HUDEP-2 (cell line): ENCODE measurements around the gene TBXAS1.

Experiments used
- DNase-seq, 76 experiments: peaks; one replicate each; lab custom pipeline; 2025; ENCODE audit not compliant: unreplicated experiment in 76 of 76; lab: John Stamatoyannopoulos, UW

The TBXAS1 gene

DNA sequence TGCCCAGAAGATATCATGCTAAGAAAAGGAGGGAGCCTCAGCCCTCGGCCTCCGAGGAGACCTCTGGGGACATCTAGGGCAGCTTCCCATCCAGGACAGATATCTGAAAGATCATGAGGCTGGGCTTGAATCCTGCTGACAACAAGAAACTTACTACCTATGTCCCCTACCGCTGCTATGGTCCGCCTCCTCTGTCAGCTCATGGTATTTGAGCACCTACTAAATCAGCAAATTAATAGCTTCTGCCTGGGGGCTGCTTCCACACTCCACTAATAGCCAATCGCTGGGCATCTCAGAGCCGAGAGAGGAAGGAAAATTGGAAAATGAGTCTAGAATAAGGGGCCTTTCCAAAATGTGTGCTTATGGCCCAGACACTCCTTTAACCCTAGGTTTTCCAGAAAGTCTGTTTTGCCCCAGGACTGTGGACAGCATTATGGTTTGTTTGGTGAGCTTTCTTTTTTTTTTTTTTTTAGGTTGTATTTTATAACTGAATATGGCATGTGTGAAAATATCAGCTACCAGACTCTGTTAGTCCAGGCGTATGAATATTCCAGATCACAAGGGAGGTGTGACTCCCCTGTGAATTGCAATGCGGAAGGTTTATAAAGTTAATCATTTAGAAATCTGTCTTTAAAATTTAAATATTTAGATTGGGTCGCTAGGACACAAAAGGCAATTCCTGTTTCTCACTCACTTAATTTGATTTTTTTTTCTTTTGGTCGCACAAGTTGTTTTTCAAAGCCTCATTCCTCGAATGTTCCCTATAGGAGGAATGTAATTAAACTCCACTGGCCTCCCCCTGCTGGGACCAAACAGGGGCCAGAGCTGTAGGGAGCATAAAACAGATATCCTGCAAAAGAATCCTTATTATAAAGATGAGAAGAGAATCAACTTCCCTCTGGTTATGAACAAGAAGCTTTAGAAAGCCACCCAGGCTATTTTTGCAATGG lies 144.3 kb downstream of the TBXAS1 start:
- no peak for DNase-seq

DNA sequence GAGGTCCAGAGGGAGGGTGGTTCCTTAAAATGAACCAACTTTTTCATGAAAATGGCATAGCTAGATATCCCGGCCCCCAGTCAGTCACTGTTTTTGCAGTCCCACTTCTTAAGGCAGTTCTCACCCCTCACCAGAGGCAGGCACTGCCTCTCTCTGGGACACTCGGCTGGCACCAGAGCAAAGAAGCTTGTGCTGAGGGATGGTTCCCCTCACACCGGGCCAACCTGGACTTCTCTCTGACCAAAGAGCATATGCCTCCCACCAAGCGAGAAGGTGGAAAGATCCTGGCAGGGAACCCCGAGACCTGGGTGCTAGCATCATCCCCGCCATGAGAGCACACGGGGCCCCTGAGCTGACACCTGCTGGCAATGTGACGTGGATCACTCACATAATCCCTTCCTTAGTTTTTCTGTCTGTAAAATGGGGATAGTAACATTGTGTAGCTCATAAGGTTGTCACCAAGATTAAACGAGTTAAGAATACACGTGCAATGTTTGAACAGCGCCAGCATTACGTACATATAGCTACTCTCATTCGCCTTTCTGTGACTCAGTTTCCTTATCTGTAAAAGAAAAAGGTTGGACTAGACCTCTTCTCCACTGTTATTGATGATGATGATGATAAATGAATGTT lies 145.2 kb downstream of the TBXAS1 start:
- DNase-seq = no peak

- no peak for DNase-seq
These were observed 147.2 kb downstream of the TBXAS1 start for GRCh38 chr7:139976055-139976837.

DNA sequence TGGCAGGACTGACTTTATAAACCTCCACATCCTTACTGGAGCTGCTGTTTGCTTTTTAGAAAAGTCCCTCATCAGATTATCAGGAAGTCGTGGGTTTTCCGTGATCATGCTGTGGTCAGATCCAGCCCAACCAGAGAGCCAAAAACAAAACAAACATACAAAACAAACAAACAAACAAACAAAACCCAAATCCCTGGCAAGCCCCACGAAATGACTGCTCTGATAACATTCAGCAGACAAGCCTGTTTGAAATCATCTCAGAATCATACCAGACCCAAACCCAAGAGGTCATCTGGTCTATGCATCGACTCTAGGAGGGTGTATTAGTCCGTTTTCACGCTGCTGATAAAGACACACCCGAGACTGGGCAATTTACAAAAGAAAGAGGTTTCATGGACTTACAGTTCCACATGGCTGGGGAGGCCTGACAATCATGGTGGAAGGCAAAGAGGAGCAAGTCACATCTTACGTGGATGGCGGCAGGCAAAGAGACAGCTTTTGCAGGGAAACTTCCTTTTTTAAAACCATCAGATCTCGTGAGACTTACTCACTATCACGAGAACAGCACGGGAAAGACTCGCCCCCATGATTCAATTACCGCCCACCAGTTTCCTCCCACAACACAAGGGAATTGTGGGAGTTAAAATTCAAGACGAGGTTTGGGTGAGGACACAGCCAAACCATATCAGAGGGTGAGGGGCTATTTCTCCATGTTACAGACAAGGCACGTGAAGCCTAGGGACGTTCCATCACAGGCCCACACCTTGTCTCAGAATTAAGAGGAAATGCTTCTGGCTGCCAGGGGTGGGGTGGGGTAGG lies 148.0 kb downstream of the TBXAS1 start:
- no peak for DNase-seq

- no peak for DNase-seq
These were observed 152.4 kb downstream of the TBXAS1 start for GRCh38 chr7:139981511-139981895.

DNA sequence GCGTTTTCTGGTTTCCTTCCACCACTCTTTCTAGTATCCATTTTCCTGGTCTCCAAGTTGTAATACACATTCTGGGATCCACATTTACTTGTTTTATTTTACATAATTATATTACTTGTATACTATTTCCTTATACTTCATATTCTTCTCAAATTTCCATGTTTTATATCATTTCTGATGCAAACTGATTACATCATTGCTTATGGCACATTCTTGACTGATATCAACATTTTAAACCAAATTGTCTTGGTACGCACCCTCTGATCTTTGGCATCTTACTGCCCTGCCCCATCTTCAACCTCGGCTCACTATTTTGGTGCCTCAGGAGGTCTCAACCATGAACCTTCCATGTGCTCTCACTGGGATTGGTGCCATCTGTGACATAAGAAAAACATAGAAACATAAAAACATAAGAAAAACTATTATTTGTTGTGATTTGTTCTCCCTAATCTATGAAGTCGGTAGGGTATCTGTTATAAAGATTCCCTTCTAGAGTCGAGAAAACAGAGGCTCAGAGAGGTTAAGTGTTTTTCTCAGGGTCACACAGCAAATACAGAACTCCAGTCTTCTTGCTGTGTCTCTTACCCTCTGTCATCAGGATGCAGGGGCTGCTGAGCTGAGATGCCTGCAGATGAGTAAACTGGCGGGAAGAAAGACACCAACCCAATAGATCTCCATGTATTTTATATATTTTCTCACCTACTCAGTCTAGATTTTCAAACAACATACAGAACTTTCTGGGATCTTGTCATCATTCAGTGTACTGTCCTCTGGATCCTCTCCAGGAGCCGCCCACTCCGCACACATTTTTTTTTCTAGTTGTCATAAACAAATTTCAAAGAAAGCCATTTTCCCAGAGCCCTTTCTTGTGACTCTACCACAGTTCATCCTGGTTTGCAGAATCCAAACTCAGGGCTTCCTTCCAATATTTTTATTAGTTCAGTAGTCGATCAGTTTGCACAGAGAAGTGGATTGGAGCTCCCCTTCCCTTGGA lies 154.2 kb downstream of the TBXAS1 start:
- DNase-seq = no peak

GRCh38 chr7:139984642-139985539 lies 155.8 kb downstream of the TBXAS1 start:
- no peak for DNase-seq

GRCh38 chr7:139985811-139986210 lies 156.7 kb downstream of the TBXAS1 start:
- DNase-seq = no peak

DNA sequence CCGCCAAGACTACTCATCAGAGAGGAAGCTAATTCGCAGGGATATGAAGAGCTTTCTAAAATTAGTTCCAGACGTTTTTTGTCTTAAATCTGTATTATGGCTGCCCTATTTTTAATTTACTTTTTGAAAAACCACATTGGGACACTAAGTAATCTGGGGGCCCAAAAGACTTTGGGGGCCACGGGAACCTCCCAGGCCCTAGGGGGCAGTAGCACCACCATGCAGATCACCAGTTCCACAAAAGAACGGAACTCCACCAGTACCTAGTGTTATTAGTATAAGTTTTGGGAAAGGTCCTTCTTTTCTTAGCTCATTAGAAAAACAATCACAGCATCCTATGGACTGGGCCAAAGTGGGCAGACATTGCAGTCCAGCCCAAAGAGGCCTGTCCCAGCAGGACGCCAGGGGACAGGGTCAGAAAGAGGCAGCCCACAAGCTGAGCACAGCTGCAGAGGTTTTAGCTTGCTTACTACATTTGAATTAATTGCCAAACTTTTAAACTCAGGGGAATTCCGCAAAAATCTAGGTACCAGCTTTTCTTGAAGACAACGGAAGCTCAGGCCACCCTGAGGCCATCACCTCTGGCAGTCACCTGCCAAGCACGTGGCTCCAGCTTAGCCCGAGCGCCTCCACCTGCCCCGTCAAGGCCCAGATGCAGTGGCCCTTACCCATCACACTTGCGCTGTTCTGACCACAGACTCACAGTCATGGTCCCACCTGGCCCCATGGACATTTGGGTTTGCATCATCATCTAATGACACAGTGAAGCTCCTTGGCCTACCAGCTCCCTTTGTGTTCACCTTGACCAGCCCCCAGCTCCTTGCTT lies 158.8 kb downstream of the TBXAS1 start:
- DNase-seq = no peak

- no peak for DNase-seq
These were observed 160.5 kb downstream of the TBXAS1 start for GRCh38 chr7:139989366-139990141.

DNA sequence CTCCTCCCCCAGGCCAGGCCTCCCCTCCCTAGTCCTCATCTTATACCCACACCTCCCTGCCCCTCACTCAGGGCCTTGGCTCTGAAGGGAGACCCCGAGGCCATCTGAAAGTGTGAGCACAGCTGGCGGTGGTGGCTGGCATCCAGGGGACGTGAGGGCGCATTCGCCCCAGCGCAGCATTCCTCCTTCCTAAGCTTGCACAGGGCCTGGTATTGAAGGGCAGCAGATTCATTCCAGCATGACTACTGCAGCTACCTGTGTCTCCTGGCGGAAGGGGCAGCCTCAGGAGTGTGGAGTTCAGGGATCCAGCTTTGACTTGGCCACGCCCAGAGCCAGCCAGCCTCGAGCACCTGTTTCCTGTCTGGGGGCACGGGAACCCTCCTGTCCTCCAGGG lies 161.1 kb downstream of the TBXAS1 start:
- no peak for DNase-seq

GRCh38 chr7:139990571-139991268 lies 161.7 kb downstream of the TBXAS1 start:
- DNase-seq = no peak

GRCh38 chr7:139991269-139991666 lies 162.2 kb downstream of the TBXAS1 start:
- DNase-seq = no peak

- DNase-seq = no peak
These were observed 162.8 kb downstream of the TBXAS1 start for GRCh38 chr7:139991911-139992310.

DNA sequence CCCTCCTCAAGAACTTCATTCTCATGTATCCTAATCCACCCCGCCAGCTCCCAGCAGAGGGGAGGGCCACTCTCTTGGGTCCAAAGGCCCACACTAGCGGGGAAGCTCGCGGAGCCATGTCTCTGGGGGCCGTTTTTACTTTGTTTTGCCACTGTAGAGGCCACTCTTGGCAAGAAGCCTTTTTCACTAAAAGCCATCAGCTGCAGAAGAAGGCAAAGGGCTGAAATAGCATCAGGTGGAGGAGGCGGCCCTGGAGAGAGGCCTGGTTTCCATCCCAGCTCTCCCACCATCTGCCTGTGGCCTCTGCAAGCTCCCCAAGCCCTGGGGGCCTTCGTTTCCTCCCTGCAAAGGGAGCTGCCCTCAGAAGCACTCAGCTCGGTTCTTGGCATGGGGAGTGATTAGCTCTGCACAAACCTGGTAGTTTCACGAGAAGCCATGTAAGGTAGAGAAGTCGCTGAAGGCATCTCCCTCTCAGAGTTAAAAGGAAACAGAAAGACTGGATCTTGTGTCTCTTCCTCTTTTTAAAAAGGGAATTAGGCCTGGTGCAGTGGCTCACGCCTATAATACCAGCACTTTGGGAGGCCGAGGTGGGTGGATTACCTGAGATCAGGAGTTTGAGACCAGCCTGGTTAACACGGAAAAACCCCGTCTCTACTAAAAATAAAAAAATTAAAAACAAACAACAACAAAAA lies 163.4 kb downstream of the TBXAS1 start:
- DNase-seq = no peak

DNA sequence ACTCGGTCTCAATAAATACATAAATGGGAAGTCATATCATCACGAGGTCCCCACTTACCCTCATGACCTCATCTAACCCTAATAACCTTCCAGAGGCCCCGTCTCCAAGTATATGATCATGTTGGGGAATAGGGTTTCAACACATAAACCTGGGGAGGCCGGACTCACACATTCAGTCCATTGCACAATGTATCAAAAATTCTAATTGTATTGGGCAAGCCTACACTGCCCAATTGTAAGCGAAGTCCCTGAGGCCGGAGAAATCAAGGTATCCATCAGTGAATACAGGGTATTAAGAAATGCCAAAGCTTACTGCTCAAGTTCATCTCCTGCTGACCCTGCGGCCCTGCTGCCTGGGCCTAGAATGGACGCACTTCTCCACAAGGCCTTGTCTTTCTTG lies 164.1 kb downstream of the TBXAS1 start:
- DNase-seq = no peak
